NCI-H2196 treated with DMSO at 0.1 percent for 48 hours (cell line): Measurements from ENCODE around the gene CEL.
"Not testable (repeated sequence)": the region's sequence is repeated elsewhere in the genome, so short reads cannot be mapped to it uniquely, and the experiment has no call there.

Experiments used
- DNase-seq: peaks from one replicate; lab custom pipeline; 2025; ENCODE audit not compliant: unreplicated experiment; lab: John Stamatoyannopoulos, UW

CEL gene

DNA sequence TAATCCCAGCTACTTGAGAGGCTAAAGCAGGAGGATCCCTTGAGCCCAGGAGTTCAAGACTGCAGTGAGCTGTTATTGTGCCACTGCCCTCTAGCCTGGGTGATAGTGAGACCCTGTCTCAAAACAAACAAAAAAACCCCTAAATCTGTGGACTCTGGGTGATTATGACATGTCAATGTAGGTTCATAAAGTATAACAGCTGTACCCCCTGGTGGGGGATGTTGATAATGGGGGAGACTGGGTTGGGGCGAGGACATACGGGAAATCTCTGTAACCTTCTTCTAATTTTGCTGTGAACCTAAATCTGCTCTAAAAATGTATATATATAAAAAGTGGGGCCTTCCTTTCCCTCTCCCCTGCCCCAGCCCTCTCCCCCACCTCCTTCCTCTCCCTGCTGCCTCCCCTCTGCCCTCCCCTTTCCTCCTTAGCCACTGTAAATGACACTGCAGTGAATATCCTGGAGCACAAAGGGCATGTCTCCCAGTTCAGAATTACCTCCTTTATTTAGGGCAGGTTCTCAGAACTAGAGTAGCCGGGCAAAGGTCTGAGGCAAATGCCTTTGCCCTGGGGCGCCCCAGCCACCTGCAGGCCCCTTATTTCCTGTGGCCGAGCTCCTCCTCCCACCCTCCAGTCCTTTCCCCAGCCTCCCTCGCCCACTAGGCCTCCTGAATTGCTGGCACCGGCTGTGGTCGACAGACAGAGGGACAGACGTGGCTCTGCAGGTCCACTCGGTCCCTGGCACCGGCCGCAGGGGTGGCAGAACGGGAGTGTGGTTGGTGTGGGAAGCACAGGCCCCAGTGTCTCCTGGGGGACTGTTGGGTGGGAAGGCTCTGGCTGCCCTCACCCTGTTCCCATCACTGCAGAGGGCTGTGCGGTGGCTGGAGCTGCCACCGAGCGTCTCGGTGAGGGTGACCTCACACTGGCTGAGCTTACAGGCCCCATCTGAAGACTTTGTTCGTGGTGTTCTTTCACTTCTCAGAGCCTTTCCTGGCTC is 19.3 kb downstream of the CEL start:
- DNase-seq: not testable (repeated sequence)

DNA sequence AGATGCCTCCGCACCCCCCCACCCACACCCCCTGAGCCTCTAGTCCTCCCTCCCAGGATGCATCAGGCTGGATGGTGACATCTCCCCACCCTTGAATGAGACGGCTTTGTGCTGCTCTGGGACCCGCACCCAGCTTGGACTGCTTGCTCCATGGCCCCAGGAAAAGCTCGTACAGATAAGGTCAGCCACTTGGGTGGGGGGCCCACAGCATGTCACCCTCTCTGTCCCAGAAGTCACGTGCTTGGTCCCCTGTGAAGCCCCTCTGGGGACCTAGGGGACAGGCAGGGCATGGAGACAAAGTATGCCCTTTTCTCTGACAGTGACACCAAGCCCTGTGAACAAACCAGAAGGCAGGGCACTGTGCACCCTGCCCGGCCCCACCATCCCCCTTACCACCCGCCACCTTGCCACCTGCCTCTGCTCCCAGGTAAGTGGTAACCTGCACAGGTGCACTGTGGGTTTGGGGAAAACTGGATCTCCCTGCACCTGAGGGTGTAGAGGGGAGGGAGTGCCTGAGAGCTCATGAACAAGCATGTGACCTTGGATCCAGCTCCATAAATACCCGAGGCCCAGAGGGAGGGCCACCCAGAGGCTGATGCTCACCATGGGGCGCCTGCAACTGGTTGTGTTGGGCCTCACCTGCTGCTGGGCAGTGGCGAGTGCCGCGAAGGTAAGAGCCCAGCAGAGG is 20.3 kb downstream of the CEL start:
- not testable (repeated sequence) for DNase-seq

DNA sequence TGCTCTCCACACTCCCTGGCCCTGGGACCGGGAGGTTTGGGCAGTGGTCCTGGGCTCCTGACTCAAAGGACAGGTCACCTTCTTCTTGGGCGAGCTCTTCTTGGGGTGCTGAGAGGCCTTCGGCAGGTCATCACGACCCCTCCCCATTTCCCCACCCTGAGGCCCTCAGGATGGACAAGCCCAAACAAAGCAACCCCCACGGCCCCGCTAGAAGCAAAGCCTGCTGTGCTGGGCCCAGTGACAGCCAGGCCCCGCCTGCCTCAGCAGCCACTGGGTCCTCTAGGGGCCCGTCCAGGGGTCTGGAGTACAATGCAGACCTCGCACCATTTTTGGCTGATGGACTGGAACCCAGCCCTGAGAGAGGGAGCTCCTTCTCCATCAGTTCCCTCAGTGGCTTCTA is 21.9 kb downstream of the CEL start:
- DNase-seq: not testable (repeated sequence)

DNA sequence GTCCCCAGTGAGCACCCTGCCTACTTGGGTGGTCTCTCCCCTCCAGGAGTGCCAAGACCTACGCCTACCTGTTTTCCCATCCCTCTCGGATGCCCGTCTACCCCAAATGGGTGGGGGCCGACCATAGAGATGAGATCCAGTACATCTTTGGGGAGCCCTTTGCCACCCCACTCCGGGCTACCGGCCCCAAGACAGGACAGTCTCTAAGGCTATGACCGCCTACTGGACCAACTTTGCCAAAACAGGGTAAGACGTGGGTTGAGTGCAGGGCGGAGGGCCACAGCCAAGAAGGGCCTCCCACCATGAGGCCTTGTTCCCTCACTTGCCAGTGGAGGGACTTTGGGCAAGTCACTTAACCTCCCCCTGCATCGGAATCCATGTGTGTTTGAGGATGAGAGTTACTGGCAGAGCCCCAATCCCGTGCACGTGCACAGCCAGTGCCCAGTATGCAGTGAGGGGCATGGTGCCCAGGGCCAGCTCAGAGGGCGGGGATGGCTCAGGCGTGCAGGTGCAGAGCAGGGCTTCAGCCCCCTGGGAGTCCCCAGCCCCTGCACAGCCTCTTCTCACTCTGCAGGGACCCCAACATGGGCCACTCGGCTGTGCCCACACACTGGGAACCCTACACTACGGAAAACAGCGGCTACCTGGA is 24.6 kb downstream of the CEL start:
- DNase-seq: not testable (repeated sequence)

DNA sequence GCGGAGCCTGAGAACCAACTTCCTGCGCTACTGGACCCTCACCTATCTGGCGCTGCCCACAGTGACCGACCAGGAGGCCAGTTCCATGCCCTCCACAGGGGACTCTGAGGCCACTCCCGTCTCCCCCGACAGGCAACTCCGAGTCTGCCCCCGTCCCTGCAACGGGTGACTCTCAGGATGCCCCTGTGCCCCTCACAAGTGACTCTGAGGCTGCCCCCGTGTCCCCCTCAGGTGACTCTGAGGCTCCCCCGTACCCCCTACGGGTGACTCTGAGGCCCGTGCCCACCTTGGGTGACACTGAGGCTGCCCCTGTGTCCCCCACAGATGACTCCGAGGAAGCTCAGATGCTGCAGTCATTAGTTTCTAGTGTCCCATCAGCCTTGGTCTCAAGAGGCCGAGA is 25.1 kb downstream of the CEL start:
- DNase-seq: no peak

DNA sequence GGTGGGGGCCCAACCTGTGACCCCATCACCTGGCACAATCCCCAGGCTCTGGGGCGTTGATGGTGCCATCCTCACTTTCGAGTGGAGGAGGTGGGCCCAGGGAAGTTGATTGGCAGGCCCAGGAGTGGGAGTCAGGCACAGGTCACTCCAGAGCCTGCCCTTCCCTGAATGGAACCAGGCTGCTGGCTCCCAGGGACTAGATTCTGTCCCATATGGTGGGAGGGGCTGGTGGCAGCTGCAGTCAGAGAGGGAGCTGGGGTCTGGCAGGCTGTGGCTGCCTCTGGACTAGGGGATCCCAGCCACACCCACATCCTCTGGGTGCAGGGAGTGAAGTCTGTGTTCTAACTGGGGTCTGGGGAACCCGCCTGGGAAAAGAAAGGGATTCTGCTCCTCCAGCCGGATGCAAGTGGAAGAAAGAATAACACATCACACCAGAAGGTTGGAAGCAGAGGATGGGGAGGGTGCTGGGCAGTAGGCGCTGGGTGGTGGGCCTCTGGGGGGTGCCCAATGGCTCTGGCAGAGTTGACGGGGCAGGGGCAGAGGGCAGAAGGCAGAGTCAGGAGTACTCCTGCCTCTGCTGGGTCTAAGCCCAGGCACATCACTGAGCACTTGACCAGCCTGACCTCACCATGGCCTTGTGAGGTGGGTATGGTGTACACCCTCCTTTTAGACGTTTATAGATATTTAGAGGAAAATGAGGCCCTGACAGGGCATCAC is 25.8 kb downstream of the CEL start:
- no peak for DNase-seq

DNA sequence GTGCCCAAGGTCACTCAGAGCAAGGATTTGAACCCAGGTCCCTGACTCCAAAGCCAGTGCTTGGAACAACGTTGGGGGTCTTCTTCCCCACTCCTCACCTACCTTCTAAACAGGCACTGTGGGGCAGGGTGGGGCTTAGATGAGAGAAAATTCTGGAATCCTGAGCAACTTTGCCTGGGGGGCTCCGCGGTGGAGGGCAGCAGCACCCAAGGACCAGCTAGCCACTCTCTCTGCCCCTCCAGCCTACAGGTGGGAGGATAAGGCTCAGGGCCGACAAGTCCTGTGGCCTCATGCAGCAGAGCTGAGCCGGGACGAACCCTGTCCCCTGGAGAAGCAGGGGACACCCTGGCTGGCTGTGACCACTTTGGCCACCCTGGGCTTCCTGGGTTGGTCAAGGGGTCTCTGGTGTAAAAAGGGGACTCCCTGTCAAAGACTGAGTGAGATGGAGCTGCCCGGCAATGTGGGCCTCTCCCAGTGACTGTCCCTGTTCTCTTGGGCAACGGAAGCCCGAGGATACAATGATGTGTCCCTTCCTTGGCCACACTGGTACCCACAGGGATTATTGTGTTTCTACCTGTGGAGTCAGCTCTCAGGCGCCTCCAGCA is 26.5 kb downstream of the CEL start:
- no peak for DNase-seq

DNA sequence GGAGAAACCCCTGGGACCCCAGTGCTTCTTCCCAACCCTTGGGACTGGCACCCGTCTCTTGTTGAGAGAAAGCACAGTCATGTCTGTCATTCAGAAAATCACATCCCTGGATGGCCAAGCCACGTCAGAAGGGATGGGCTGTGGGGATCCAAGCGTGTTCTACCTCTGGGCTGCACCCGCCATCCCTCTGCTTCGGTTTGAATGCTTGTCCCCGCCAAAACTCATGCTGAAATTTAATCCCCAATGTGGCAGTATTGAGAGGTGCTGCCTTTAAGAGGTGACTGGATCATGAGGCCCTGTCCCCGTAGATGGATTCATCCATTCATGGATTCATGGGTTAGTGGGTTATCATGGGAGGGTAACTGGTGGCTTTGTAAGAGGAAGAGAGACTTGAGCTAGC is 27.0 kb downstream of the CEL start:
- no peak for DNase-seq

DNA sequence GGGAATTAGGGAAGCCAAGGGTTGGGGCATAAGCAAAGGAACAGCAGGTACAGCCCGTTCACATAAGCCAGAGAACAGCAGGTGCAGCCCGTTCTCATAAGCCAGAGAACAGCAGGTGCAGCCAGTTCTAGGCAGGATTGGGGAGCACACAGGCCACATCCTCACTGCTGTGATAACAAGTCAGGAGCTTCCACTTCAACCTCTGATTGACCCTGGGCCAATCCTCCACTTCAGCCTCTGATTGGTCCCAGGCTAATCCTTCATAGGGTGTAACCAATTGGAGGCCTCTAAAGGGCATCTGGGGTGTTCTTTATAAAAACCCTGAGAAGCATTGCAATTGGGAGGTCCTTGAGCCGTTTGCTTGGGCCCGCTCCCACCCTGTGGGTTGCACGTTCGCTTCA is 27.5 kb downstream of the CEL start:
- peak; percentile 51 for DNase-seq

DNA sequence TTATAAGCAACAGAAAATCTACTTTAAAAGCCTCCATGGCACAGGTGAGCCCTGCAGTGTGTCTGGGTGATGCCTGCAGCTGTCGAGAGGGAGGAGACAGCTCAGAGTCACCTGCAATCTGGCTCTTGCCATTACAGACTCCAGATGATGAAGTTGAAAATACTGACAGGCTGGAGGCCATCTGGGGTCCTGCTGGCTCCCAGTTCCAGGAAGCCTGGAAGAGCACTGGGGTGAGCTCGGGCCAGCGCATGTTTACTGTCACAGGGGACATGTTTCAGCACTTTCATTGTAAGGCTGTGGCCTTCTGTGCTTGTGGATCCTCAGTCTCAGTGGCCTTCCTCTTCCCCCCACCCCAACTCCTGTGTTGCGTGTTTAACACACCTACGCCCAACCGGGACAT is 28.4 kb downstream of the CEL start:
- no peak for DNase-seq

DNA sequence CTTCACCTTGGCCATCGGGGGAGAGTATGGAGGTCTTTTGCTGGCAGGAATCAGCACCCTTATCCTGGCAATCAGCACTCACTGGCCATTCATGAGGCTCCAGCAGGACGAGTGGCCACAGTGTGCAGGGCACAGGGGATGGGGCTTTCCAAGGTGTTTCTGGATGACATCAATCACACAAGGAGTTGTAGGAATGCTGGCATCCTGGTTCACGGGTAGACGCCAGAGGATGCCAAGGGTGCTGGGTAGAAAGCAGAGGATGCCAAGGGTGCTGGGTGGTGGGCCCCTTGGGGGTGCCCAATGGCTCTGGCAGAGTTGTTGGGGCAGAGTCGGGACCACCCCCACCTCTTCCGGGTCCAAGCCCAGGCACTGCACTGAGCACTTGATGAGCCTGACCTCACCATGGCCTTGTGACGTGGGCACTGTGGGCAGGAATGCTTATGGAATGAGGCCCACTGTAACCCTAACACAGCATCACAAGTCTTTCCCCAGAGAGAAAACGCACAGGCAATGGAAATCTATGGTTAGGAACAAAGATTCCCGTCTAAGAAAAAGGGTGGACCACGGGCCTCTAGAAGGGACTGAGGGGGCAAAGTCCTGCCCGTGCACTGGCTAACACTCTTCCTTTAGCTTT is 29.1 kb downstream of the CEL start:
- DNase-seq: no peak

DNA sequence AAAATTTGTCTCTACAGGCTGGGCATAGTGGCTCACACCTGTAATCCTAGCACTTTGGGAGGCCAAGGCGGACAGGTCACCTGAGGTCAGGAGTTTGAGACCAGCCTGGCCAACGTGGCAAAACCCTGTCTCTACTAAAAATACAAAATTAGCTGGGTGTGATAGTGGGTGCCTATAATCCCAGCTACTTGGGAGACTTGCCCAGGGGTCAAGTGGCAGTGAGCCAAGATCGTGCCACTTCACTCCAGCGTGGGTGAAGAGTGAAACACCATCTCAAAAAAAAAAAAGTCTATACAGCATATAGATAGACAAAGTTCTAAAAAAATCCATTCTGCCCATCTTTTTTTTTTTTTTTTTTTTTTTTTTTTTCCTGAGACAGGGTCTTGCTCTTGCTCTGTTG is 32.6 kb downstream of the CEL start:
- not testable (repeated sequence) for DNase-seq

DNA sequence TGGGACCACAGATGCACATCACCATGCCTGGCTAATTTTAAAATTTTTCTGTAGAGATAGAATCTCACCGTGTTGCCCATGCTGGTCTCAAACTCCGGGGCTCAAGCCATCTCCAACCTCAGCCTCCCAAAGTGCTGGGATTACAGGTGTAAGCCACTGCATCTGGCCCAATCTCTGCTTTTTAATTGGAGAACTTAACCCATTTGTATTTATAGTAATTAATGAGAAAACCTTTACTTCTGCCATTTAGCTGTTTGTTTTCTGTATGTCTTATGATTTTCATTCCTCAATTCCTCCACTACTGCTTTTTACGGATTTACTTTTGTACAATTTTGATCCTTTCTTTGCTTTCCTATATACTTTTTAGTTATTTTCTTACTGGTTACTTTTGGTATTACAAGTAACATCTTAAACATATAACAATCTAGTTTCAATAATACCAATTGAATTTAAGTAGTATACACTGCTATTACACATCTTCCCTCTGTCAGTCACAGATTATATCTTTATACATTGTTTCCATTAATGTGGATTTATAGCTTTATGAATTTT is 33.1 kb downstream of the CEL start:
- no peak for DNase-seq

DNA sequence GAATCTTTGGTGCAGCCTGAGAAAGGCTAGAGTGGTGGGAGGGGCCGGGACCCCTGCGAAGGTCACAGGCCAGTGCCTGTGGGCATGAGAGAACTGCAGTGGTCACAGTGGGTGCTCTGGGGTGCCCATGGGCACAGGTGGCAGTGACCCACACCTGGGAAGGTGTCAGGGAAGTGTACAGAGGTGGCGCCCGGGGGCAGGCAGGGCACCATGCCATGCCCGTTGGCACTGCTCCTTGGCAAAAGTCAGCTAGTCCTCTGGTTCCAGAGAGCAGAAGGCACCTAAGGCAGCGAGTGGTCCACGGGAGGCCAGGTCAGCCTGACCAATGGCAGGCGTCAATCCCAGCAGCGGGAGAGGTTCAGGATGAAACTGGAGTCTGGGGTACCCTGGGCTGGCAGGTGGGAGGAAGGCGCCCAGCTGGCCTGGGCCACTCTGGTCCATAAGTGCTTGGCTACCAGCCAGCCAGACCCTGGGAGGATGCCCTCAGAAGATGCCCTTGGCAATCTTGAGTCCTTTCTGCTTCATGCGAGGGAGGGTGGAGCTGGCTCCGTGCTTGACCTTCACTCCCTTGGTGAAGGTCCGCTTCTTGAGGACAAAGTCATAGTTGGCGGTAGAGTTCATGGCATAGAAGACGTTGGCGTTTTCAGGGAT is 36.4 kb downstream of the CEL start:
- no peak for DNase-seq

DNA sequence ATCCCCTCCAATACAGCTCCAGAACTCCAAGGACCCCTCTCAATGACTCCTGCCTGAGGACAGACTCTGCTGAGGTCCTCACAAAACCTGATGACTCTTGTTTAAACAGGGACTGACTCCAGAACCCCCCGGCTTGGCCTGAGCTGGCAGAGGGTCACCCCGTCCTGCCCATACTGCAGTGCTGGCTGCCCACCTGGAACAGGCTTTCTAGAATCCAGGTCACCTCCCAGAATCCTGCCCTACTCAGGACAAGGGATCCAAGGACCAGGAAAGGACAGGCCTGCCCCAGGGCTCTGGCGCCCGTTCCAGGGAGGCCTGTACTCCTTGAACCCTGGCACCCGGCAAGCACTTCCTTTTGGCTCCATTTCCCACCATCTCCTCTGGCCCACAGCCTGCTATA is 37.1 kb downstream of the CEL start:
- no peak for DNase-seq

DNA sequence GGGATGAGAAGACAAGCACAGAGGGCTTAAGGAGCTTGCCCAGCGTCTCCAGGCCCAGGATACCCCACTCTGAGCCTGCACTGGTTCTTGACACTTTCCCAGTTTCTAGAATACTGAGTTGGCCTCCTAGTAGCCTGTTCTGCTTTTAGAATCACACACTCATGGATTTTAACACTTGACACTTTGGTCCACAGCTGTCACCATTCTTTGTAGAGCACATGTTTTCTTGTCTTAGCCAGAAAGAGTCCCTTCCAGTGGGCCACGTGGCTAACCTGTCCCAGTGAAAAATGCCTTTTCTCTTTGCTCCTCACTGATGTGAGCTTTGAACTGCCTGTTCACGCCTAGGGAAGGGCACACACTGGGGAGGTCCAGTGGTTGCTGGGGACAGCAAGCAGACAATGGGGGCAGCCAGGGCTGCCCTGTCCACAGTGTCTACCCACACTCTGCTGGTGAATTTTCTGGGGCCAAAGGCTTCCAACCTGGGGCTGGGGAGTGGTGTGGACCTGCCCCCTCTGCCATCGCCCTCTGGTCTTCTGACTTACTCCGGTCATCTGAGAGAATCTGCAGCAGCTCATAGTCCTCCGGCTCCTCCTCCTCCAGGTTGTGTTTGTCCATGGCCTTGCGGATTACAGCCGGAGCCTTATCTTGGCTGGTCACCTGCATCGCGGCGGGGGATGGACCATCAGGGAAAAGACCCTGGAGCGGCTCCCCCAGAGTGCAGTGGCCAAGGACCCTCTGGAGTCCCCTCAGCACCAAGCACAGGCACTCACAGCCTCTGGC is 38.1 kb downstream of the CEL start:
- DNase-seq: no peak

DNA sequence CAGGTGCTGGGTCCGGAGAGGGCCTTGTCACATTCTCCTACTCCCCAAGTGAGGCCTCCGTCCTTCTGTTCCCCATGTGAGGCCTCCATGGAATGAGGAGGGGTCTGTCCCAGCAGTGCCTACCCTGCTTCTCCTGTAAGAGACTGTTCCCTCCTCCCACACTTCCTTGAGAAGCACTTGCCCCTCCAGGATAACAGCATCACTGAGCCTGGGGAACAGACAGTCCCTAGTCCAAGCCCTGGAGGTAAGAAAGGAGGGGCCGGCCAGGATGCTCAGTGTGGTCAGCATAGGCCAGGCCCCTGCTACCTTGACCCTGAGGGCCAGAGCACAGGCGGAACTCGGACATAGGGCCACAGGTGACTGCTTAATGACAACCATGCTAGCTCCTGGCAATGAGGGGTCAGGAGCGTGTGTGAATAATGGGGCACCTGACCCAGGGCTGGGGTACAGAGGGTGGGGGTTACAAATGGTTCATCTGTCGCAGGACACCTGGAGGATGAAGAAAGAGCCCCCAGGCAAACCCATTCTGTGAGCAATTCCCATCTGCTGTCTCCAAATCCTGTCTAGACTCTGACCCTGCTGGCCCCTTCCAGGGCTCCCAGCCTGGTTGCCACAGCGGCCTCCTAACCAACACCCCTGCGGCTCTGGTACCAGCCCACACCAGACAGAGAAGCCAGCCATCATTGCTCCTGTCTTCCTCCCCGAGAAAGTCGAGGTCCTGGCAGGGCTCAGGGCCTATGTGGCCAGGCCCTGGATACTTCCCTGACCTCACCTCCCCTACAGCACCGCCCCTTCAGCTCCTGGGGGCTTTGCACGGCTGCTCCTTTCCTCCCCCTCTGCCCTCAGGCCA is 39.0 kb downstream of the CEL start:
- no peak for DNase-seq
